ENCODE measurements around the gene SREK1. TPM values are rescaled to one million over a fixed set of nuclear protein-coding genes. Genes with fewer than 3 reads are reported as not detected.

The SREK1 gene
- total and polyA plus RNA-seq, 2 donors (not counting 3 experiments of a cell fraction or from before 2014, with no cell fraction given), result 27.4 to 78.6 TPM

DNA sequence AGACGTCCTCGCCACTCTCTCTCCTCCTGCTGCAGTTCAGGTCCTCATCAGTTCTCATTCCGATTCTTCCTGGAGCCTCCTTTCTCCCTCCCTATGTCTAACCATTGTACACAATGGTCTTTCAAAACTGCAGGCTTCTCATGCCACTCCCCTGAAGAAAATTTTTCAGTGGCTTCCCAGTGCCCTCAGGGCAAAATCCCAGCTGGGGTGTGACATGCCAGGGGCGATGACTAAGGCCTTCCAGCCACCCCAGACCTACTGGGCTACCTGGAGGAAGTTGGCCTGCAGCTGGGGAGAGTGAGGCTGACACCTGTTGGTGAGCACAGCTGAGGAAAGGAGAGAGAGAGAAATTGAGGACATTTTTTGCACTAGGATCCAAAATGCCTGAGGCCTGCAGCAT, 65.2 kb downstream of the SREK1 start:
- FAIRE-seq (no peak), DNase-seq (ENCODE audit: low read depth, low spot score) (no peak)
- dilution Hi-C loops (cut with MboI; ENCODE audit: extremely low pct_ligation_motif_present, low sequenced_read_pairs), result no loop called here
- Histone ChIP-seq H3K79me2 (ENCODE audit: control insufficient read depth, insufficient read depth, low read length) (no peaks in the 10 kb centered on the region), H3K4me2 (ENCODE audit: insufficient read depth, low read length) (no peak overlapping the region), H3K36me3 (ENCODE audit: control insufficient read depth in 2 of 2, extremely low read depth in 1 of 2, insufficient read depth in 2 of 2, low read length in 2 of 2) (no peaks in the 10 kb centered on the region), H3K9ac (replicated peaks; ENCODE audit: extremely low read depth, insufficient read depth, low read length) (no peak overlapping the region), H2AFZ (ENCODE audit: low read depth, low read length) (no peak overlapping the region), H3K4me1 (ENCODE audit: control insufficient read depth, extremely low read depth, insufficient read depth, low read length) (no peaks in the 10 kb centered on the region), H3K9me1 (replicated peaks; ENCODE audit: control insufficient read depth, extremely low read depth, insufficient read depth, low read length) (no peaks in the 10 kb centered on the region), H3K4me3 (replicated peaks in 1 of 3; ENCODE audit: insufficient read depth in 1 of 3, low read depth in 1 of 3, low read length in 3 of 3) (no peak overlapping the region), H3K27ac (ENCODE audit: insufficient read depth, low read depth, low read length) (no peak overlapping the region), H3K27me3 (ENCODE audit: control insufficient read depth in 2 of 2, insufficient read depth in 2 of 2, low read length in 2 of 2) (peaks cover 0 to 2% of the 10 kb centered on the region in 2 experiments), H3K9me3 (replicated peaks; ENCODE audit: control insufficient read depth, insufficient read depth, low read length) (no peaks in the 10 kb centered on the region), H4K20me1 (replicated peaks; ENCODE audit: control insufficient read depth, extremely low read depth, insufficient read depth, low read length) (no peaks in the 10 kb centered on the region)
- TF ChIP-seq JUN (IDR thresholded peaks at IDR 0.05; ENCODE audit: borderline replicate concordance, insufficient read depth, insufficient read length, low read depth), result no peak
- no peak for TF ChIP-seq POLR2AphosphoS5 (IDR thresholded peaks at IDR 0.05; ENCODE audit: insufficient read depth, low read depth, low read length)
- TF ChIP-seq MYC (IDR thresholded peaks at IDR 0.05; ENCODE audit: low read depth, low read length), result no peak
- no peak for TF ChIP-seq EZH2 (IDR thresholded peaks at IDR 0.05; ENCODE audit: borderline replicate concordance, low read depth, low read length, severe bottlenecking)
- TF ChIP-seq FOS (IDR thresholded peaks at IDR 0.05; ENCODE audit: borderline replicate concordance, insufficient read depth, low read length), result no peak
- TF ChIP-seq, protein P1, sequence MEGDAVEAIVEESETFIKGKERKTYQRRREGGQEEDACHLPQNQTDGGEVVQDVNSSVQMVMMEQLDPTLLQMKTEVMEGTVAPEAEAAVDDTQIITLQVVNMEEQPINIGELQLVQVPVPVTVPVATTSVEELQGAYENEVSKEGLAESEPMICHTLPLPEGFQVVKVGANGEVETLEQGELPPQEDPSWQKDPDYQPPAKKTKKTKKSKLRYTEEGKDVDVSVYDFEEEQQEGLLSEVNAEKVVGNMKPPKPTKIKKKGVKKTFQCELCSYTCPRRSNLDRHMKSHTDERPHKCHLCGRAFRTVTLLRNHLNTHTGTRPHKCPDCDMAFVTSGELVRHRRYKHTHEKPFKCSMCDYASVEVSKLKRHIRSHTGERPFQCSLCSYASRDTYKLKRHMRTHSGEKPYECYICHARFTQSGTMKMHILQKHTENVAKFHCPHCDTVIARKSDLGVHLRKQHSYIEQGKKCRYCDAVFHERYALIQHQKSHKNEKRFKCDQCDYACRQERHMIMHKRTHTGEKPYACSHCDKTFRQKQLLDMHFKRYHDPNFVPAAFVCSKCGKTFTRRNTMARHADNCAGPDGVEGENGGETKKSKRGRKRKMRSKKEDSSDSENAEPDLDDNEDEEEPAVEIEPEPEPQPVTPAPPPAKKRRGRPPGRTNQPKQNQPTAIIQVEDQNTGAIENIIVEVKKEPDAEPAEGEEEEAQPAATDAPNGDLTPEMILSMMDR (IDR thresholded peaks at IDR 0.05; ENCODE audit: extremely low read depth in 1 of 2, insufficient read depth in 1 of 2, low read depth in 1 of 2, low read length in 2 of 2), result no peak
- TF ChIP-seq, protein P2, sequence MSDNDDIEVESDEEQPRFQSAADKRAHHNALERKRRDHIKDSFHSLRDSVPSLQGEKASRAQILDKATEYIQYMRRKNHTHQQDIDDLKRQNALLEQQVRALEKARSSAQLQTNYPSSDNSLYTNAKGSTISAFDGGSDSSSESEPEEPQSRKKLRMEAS (IDR thresholded peaks at IDR 0.05; ENCODE audit: insufficient read depth, insufficient read length), result no peak
- TF ChIP-seq POLR2A (IDR thresholded peaks at IDR 0.05; ENCODE audit: low read depth, low read length), result no peak
- TF ChIP-seq GATA2 (IDR thresholded peaks at IDR 0.05; ENCODE audit: insufficient read depth, insufficient read length, low read depth, low read length), result no peak
- intact Hi-C loops (cut with micrococcal nuclease), result no loop called here
- no TSS peak for BruUV-seq (replicated peaks)
- ChIA-PET POLR2A (no interaction called here), CTCF (no interaction called here)
